SKM-1 (cell line): Measurements from ENCODE around the gene FGB.

ENCODE experiments used
- DNase-seq: peaks from one replicate; lab custom pipeline; 2025; ENCODE audit not compliant: unreplicated experiment; lab: John Stamatoyannopoulos, UW

Gene FGB

GRCh38 chr4:154617820-154618317, 55.1 kb downstream of the FGB start:
- DNase-seq: no peak

GRCh38 chr4:154618708-154619315, 56.0 kb downstream of the FGB start:
- peak; percentile 53 for DNase-seq

GRCh38 chr4:154620111-154620510, 57.3 kb downstream of the FGB start:
- no peak for DNase-seq
